Lower leg skin (tissue), 4 donors: Measurements from ENCODE around the gene RBBP8. TPM values are rescaled to one million over a fixed set of nuclear protein-coding genes. Genes with fewer than 3 reads are reported as not detected.

ENCODE experiments used
- DNase-seq, 2 donors: peaks; one replicate each; pipeline ENCODE4 v3.0.0-alpha.2; 2019; ENCODE audit warnings: low spot score in 2 of 2
- H3K4me3 ChIP-seq: fragments of 200-600 bp; sonication (generic); 2 replicates; pipeline ENCODE4 v1.5.1; 2017; ENCODE audit warnings: mild to moderate bottlenecking, low read depth; ENCODE audit not compliant: poor library complexity, severe bottlenecking
- POLR2A ChIP-seq, 2 donors: fragments of 450-650 bp; IDR thresholded peaks; one replicate each; pipeline ENCODE4 v1.6.1; 2016 to 2017; ENCODE audit warnings: antibody characterized with exemption in 2 of 2, mild to moderate bottlenecking in 1 of 2, moderate library complexity in 1 of 2
- WGBS, 2 donors: methylation state at CpG; one replicate each; pipeline ENCODE4 v1.1.5; 2018; 5-methylcytosine and 5-hydroxymethylcytosine counted together
- intact Hi-C: fragments of 100-400 bp; cut with DNase I; formaldehyde crosslinking; loops from one replicate; pipeline ENCODE4 v1.15.0; 2023; ENCODE audit warnings: low total_unique reads
- total RNA-seq, 4 donors: library from RNA; depleted of rRNA; stranded (reverse); fragments of >200 nt; gene quantifications; one replicate each; pipeline ENCODE4 v1.1.0, GENCODE V29; 2016
- TF ChIP-seq, protein P1 (sequence below), 3 donors: fragments of 450-650 bp; IDR thresholded peaks; one replicate each; pipeline ENCODE4 v1.5.1; 2016; ENCODE audit warnings: antibody characterized with exemption in 3 of 3, mild to moderate bottlenecking in 3 of 3, moderate library complexity in 2 of 3

The RBBP8 gene
- total RNA-seq, 4 donors from 2014 or later: 22.9 to 56.8 (median 40.2) TPM

DNA sequence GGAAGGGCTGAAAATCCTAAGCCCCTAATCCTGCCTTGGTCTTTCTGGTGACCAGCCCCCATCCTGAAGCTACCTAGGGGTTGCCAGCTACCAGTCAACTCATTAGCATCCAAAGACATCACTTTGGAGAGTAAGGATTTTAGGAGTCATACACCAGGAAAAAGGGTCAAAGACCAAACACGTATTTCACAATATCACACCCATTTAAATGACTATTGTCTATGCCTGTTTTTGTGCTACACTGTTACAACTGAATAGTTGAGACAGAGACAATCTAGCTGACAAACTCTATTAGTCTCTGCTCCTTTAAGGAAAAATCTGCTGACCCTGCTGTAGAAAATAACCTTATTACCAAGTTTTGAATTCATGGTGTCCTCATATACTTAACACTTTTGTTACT, 21.0 kb upstream of the RBBP8 start:
- WGBS, 2 donors: 81 to 91% methylated on average over 1 of the region's 1 CpG
- no peak overlapping the region for H3K4me3 ChIP-seq
- no peak for DNase-seq
- intact Hi-C loops: no loop called here
- TF ChIP-seq, protein P1, sequence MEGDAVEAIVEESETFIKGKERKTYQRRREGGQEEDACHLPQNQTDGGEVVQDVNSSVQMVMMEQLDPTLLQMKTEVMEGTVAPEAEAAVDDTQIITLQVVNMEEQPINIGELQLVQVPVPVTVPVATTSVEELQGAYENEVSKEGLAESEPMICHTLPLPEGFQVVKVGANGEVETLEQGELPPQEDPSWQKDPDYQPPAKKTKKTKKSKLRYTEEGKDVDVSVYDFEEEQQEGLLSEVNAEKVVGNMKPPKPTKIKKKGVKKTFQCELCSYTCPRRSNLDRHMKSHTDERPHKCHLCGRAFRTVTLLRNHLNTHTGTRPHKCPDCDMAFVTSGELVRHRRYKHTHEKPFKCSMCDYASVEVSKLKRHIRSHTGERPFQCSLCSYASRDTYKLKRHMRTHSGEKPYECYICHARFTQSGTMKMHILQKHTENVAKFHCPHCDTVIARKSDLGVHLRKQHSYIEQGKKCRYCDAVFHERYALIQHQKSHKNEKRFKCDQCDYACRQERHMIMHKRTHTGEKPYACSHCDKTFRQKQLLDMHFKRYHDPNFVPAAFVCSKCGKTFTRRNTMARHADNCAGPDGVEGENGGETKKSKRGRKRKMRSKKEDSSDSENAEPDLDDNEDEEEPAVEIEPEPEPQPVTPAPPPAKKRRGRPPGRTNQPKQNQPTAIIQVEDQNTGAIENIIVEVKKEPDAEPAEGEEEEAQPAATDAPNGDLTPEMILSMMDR (IDR thresholded peaks at IDR 0.05): no peak
- no peak for TF ChIP-seq POLR2A (IDR thresholded peaks at IDR 0.05)

GRCh38 chr18:22912835-22913234, 20.3 kb upstream of the RBBP8 start:
- TF ChIP-seq POLR2A (IDR thresholded peaks at IDR 0.05): no peak
- TF ChIP-seq, protein P1 (IDR thresholded peaks at IDR 0.05): no peak
- intact Hi-C loops: no loop called here
- no peak overlapping the region for H3K4me3 ChIP-seq
- DNase-seq: no peak
- 50 to 69% methylated on average over 1 of the region's 1 CpG for WGBS, 2 donors

DNA sequence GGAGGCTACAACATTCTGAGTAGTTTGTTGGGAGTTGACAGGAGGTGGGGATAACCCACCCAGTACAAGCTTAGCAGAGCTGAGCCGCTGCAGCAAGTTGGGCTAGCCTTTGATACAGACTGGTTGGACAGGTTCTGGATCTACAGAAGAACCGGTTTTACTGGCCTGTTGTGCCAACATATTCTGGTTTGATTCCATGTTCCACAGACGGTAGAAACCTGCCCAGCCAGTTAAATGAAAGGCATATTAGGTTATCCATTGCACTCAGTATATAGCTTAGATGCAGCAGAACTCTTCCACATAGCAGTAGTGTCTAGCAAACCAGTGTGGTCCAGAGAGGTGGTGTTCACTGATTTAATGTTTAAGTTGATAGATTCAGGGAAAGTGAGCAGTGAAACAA, 19.3 kb upstream of the RBBP8 start:
- TF ChIP-seq, protein P1 (IDR thresholded peaks at IDR 0.05): no peak
- TF ChIP-seq POLR2A (IDR thresholded peaks at IDR 0.05): no peak
- DNase-seq: peak in 1 of 2 donors; percentile 85
- intact Hi-C loops: no loop called here
- no peak overlapping the region for H3K4me3 ChIP-seq
- WGBS, 2 donors: 43 to 53% methylated on average over 3 of the region's 3 CpGs

DNA sequence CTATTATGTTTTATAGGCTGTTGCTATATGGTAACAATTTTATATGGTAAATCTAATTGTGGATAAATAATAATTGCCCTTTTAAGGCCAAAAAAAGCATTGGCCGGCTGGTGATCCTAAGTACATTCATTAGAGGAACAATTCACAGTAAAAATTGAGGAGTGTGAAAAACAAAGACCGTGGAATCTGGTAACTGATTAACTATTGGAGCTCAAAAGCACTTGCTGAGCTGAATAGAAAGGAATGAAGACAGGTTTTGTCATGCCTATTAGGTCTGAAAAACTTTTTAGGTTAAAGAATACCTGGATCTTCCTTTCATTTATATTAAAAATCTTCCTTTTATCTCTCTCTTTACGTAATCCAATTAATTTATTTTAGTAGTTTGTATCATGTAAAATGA, 18.5 kb upstream of the RBBP8 start:
- no peak for DNase-seq
- no peak overlapping the region for H3K4me3 ChIP-seq
- 48 to 58% methylated on average over 3 of the region's 3 CpGs for WGBS, 2 donors
- intact Hi-C loops: no loop called here
- no peak for TF ChIP-seq POLR2A (IDR thresholded peaks at IDR 0.05)
- TF ChIP-seq, protein P1 (IDR thresholded peaks at IDR 0.05): no peak

DNA sequence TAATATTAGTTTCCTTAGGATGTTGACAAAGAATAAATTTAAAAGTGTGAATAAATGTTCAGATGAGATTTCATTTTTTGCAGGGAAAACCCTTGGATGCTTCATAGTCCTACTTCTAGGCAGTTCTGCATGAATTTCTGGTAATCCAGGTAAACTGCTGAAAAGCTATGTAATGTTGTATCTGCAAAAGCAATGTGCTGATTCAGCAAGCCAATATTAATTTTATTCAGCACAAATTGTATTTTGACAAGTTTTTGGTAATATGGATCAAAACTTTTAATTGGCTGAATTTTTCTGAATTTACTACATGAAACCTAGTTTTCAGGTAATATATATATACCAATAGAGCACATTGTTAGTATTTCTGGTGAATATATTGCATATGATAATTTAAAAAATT, 17.8 kb upstream of the RBBP8 start:
- intact Hi-C loops: no loop called here
- TF ChIP-seq POLR2A (IDR thresholded peaks at IDR 0.05): no peak
- TF ChIP-seq, protein P1 (IDR thresholded peaks at IDR 0.05): no peak
- H3K4me3 ChIP-seq: no peak overlapping the region
- no peak for DNase-seq

DNA sequence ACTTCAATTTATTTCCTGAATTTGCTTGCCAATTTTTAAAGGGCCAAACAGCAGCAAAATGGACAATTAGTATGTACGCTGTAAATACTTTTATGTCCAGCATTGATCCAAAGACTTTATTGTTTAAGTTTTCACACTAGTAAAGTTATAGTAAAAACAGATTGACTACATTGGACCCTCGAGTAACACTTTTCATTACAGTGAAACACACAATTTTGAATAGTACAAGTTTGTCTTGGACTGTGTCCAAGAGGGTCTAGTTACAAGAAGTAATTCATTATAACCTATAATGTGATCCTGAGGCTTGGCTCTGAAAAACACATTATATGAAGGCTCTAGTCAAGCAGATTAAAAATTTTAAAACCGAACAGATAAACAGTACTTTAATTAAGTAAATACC, 11.4 kb upstream of the RBBP8 start:
- H3K4me3 ChIP-seq: no peak overlapping the region
- intact Hi-C loops: no loop called here
- no peak for TF ChIP-seq POLR2A (IDR thresholded peaks at IDR 0.05)
- TF ChIP-seq, protein P1 (IDR thresholded peaks at IDR 0.05): no peak
- 53 to 59% methylated on average over 3 of the region's 3 CpGs for WGBS, 2 donors
- no peak for DNase-seq
